Astrocyte (in vitro differentiated cells and primary cell): Measurements from ENCODE around the gene NOC2L. TPM values are rescaled to one million over a fixed set of nuclear protein-coding genes. Genes with fewer than 3 reads are reported as not detected.

Experiments used
- DNase-seq: peaks from one replicate; pipeline ENCODE4 v3.0.0-alpha.2; 2010; ENCODE audit warnings: low read depth
- FAIRE-seq: peaks from 2 replicates; lab custom pipeline; 2011; peaks lifted over from hg19 to GRCh38; lab: Jason Lieb, UNC
- H2AFZ ChIP-seq: 2 replicates; pipeline ENCODE4 v1.6.0; 2012; ENCODE audit warnings: low read depth, low read length, inconsistent platforms
- H3K27ac ChIP-seq: 2 replicates; pipeline ENCODE4 v1.5.1; 2011; ENCODE audit warnings: low read depth, low read length, inconsistent platforms
- H3K27me3 ChIP-seq: 2 replicates; pipeline ENCODE4 v1.6.0; 2011; ENCODE audit warnings: low read length, inconsistent platforms; ENCODE audit not compliant: insufficient read depth
- H3K36me3 ChIP-seq: 2 replicates; pipeline ENCODE4 v1.5.1; 2011; ENCODE audit warnings: low read length, inconsistent platforms; ENCODE audit not compliant: insufficient read depth
- H3K4me1 ChIP-seq: 2 replicates; pipeline ENCODE4 v1.5.1; 2011; ENCODE audit warnings: low read length, inconsistent platforms; ENCODE audit not compliant: insufficient read depth
- H3K4me2 ChIP-seq: 2 replicates; pipeline ENCODE4 v1.6.0; 2012; ENCODE audit warnings: low read length, inconsistent platforms
- H3K4me3 ChIP-seq: 2 replicates; pipeline ENCODE4 v1.5.1; 2011; ENCODE audit warnings: low read depth, mild to moderate bottlenecking, low read length, inconsistent platforms; ENCODE audit not compliant: insufficient read depth
- H3K79me2 ChIP-seq: 2 replicates; pipeline ENCODE4 v1.6.0; 2012; ENCODE audit warnings: mild to moderate bottlenecking, low read length, inconsistent platforms; ENCODE audit not compliant: insufficient read depth
- H3K9ac ChIP-seq: 2 replicates; pipeline ENCODE4 v1.6.0; 2012; ENCODE audit warnings: mild to moderate bottlenecking, low read length, inconsistent platforms
- H3K9me3 ChIP-seq: 2 replicates; pipeline ENCODE4 v1.5.1; 2012; ENCODE audit warnings: low read depth, mild to moderate bottlenecking, low read length, inconsistent platforms; ENCODE audit not compliant: insufficient read depth
- H4K20me1 ChIP-seq: 2 replicates; pipeline ENCODE4 v1.6.0; 2012; ENCODE audit warnings: low read length, inconsistent platforms; ENCODE audit not compliant: insufficient read depth
- H3K27ac Mint-ChIP-seq: one replicate; pipeline ENCODE4 v1.8.0; 2021; ENCODE audit warnings: mild to moderate bottlenecking, mixed read lengths; ENCODE audit not compliant: unreplicated experiment
- H3K27me3 Mint-ChIP-seq: one replicate; pipeline ENCODE4 v1.8.0; 2021; ENCODE audit warnings: low read depth, mixed read lengths; ENCODE audit not compliant: unreplicated experiment
- H3K36me3 Mint-ChIP-seq: one replicate; pipeline ENCODE4 v1.8.0; 2021; ENCODE audit warnings: low read depth, mixed read lengths; ENCODE audit not compliant: unreplicated experiment
- H3K4me1 Mint-ChIP-seq: one replicate; pipeline ENCODE4 v1.8.0; 2021; ENCODE audit warnings: low read depth, mixed read lengths; ENCODE audit not compliant: unreplicated experiment
- H3K4me3 Mint-ChIP-seq: one replicate; pipeline ENCODE4 v1.8.0; 2021; ENCODE audit warnings: mild to moderate bottlenecking, moderate library complexity, mixed read lengths; ENCODE audit not compliant: unreplicated experiment
- H3K9me3 Mint-ChIP-seq: one replicate; pipeline ENCODE4 v1.8.0; 2021; ENCODE audit warnings: mild to moderate bottlenecking, mixed read lengths; ENCODE audit not compliant: unreplicated experiment
- EZH2 ChIP-seq: IDR thresholded peaks from 2 replicates; pipeline ENCODE4 v1.6.1; 2012; ENCODE audit warnings: mild to moderate bottlenecking, low read length, inconsistent platforms; ENCODE audit not compliant: insufficient read depth
- total RNA-seq: library from RNA; stranded (reverse); gene quantifications from 2 replicates; pipeline ENCODE4 v1.2.1, GENCODE V29; 2021
- TF ChIP-seq, protein P1 (sequence below): IDR thresholded peaks from 2 replicates; pipeline ENCODE4 v1.5.1; 2011; ENCODE audit warnings: low read depth, mild to moderate bottlenecking, inconsistent platforms, low read length, moderate library complexity; ENCODE audit not compliant: insufficient read depth

NOC2L gene
- total RNA-seq, 1 donor from 2014 or later = 91.4 TPM

DNA sequence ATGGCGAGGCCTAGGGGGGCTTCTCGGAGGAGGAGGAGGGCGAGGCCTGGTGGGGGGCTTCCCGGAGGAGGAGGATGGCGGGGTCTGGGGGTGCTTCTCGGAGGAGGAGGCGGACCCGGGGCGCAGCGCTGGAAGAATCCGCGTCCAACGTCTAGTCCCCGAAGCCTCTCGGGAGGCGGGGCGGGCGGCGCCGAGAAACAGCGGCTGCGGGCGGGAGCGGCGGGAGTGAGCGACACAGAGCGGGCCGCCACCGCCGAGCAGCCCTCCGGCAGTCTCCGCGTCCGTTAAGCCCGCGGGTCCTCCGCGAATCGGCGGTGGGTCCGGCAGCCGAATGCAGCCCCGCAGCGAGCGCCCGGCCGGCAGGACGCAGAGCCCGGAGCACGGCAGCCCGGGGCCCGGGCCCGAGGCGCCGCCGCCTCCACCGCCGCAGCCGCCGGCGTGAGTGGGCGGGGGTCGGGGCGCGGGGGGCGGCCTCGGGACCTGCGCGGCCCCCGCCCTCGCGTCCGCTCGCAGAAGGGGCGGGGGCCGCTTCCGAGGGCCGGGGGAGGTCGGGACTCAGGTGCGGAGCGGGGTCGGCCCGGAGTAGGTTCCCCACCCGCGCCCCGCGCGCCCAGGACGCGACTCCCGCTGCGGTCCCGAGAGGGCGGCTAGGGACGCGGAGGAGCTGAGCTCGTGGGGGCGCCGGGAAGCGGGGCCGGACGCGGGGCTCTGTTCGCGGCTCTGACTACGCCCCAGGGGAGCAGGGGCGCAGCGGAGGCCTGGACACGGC is 1.5 kb upstream of the NOC2L start, which contains the start of gene KLHL17:
Gene KLHL17, plus strand, starts transcription at position 222 of the 769 bp plus-strand sequence. Its CDS starts 110 bp downstream, at position 332.
- Mint-ChIP-seq H3K9me3 (no peaks in the 10 kb centered on the region), H3K27ac (peak within 1 kb of the TSS; percentile 18), H3K4me1 (peaks cover 7% of the 10 kb centered on the region)

DNA sequence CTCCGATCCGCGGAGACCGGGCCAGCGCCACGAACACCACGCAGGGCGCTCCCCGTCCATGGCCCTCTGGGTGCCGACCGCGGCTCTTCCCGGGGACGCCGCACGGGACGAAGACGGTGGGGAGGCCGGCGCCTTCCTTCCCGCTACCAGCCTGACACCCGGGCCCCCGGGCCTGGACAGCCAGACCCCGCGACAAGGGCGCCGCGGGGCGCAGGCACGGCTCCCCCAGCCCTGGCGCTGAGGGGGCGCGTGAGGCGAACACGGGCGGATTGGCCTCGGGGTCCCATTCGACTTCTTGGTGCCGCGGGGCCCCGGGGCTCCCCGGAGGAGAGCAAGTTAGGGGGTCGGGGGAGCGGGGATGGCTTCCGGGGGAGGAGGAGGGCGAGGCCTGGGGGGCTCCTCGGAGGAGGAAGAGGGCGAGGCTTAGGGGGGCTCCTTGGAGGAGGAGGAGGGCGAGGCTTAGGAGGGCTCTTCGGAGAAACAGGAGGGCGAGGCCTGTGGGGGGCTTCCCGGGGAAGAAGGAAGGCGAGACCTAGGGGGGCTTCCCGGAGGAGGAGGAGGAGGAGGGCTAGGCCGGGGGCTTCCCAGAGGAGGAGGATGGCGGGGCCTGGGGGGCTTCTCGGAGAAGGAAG is 791 bp upstream of the NOC2L start:
- DNase-seq = no peak
- TF ChIP-seq EZH2 = no peak
- H3K4me2 ChIP-seq = peak overlapping the region; percentile 100
- Mint-ChIP-seq H3K4me1 (peaks cover 7% of the 10 kb centered on the region), H3K9me3 (no peaks in the 10 kb centered on the region), H3K27me3 (no peaks in the 10 kb centered on the region), H3K4me3 (peak overlapping the region; percentile 76), H3K27ac (no peak overlapping the region), H3K36me3 (peaks cover 9% of the 10 kb centered on the region)
- peak overlapping the region; percentile 63 for H3K9ac ChIP-seq
- no peaks in the 10 kb centered on the region for H3K27me3 ChIP-seq
- H3K4me3 ChIP-seq = peak overlapping the region; percentile 49
- H3K9me3 ChIP-seq = no peaks in the 10 kb centered on the region
- peaks cover 38% of the 10 kb centered on the region for H3K79me2 ChIP-seq
- H2AFZ ChIP-seq = peak overlapping the region; percentile 41
- no peak for FAIRE-seq
- peaks cover 15% of the 10 kb centered on the region for H3K36me3 ChIP-seq
- no peak overlapping the region for H3K27ac ChIP-seq
- H3K4me1 ChIP-seq = peaks cover 2% of the 10 kb centered on the region
- peaks cover 26% of the 10 kb centered on the region for H4K20me1 ChIP-seq

More for the DNA sequence above, 1.5 kb upstream of the NOC2L start, which contains the start of gene KLHL17:
- Histone ChIP-seq H3K4me2 (peak within 1 kb of the TSS; percentile 100), H3K27me3 (no peaks in the 10 kb centered on the region), H3K4me3 (peak within 1 kb of the TSS; percentile 97), H3K4me1 (peaks cover 4% of the 10 kb centered on the region), H3K36me3 (peaks cover 8% of the 10 kb centered on the region), H3K79me2 (peaks cover 38% of the 10 kb centered on the region), H3K9me3 (no peaks in the 10 kb centered on the region), H2AFZ (peak within 1 kb of the TSS; percentile 41), H3K27ac (no peak within 1 kb of the TSS), H4K20me1 (peaks cover 26% of the 10 kb centered on the region), H3K9ac (peak within 1 kb of the TSS; percentile 63)
- DNase-seq (no peak), FAIRE-seq (no peak)
- peak within 1 kb of the TSS; percentile 76 for H3K4me3 Mint-ChIP-seq
- no peaks in the 10 kb centered on the region for H3K27me3 Mint-ChIP-seq
- no peak for TF ChIP-seq EZH2
- TF ChIP-seq, protein P1, sequence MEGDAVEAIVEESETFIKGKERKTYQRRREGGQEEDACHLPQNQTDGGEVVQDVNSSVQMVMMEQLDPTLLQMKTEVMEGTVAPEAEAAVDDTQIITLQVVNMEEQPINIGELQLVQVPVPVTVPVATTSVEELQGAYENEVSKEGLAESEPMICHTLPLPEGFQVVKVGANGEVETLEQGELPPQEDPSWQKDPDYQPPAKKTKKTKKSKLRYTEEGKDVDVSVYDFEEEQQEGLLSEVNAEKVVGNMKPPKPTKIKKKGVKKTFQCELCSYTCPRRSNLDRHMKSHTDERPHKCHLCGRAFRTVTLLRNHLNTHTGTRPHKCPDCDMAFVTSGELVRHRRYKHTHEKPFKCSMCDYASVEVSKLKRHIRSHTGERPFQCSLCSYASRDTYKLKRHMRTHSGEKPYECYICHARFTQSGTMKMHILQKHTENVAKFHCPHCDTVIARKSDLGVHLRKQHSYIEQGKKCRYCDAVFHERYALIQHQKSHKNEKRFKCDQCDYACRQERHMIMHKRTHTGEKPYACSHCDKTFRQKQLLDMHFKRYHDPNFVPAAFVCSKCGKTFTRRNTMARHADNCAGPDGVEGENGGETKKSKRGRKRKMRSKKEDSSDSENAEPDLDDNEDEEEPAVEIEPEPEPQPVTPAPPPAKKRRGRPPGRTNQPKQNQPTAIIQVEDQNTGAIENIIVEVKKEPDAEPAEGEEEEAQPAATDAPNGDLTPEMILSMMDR = no peak
- H3K36me3 Mint-ChIP-seq = peaks cover 6% of the 10 kb centered on the region

DNA sequence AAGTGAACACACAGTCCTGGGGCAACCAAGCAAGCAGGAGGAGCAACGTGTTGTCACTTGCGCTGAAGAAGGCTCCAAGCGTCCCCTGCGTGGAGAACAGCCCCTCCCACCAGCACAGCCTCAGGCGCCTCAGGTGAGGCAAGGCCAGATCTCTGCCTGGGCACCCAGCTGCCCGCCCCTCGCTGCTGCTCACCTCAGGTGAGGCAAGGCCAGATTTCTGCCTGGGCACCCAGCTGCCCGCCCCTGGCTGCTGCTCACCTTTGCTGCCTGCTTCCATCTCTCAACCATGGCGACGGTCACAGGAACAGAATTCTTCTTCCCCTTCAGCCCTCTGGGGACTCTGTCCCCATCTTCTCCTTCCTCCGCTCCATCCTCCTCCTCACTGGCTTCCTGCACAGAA is 2.4 kb downstream of the NOC2L start:
- no peaks in the 10 kb centered on the region for H3K9me3 Mint-ChIP-seq
- DNase-seq = no peak
- TF ChIP-seq, protein P1 = no peak
- no peak for TF ChIP-seq EZH2
- Histone ChIP-seq H3K4me2 (no peak overlapping the region), H3K79me2 (peaks cover 36% of the 10 kb centered on the region), H2AFZ (no peak overlapping the region), H3K4me1 (peaks cover 2% of the 10 kb centered on the region), H3K9me3 (no peaks in the 10 kb centered on the region), H3K27ac (no peak overlapping the region), H3K9ac (no peak overlapping the region), H4K20me1 (peaks cover 33% of the 10 kb centered on the region), H3K27me3 (no peaks in the 10 kb centered on the region), H3K36me3 (peaks cover 19% of the 10 kb centered on the region), H3K4me3 (no peak overlapping the region)
- no peaks in the 10 kb centered on the region for H3K27me3 Mint-ChIP-seq
- no peak overlapping the region for H3K27ac Mint-ChIP-seq
- H3K4me3 Mint-ChIP-seq = no peak overlapping the region
- H3K36me3 Mint-ChIP-seq = peaks cover 10% of the 10 kb centered on the region
- H3K4me1 Mint-ChIP-seq = peaks cover 7% of the 10 kb centered on the region
- no peak for FAIRE-seq
